GM10248 (cell line): Measurements from ENCODE around the gene CCHCR1.
A peak's percentile ranks its signal among the peaks of the same experiment; 100 is the strongest.
"Not testable (repeated sequence)": the region's sequence is repeated elsewhere in the genome, so short reads cannot be mapped to it uniquely, and the experiment has no call there.

ENCODE experiments used
- CTCF ChIA-PET: fragments of 300-600 bp; sonication (Branson Sonifier 250); formaldehyde crosslinking; extraction: SDS; loops from one replicate; lab custom pipeline; 2021; ENCODE audit warnings: antibody characterized with exemption; lab: Yijun Ruan, JAX
- POLR2A ChIA-PET: fragments of 350-650 bp; sonication (Branson Sonifier 250); formaldehyde crosslinking; extraction: SDS; loops from one replicate; lab custom pipeline; 2020; ENCODE audit warnings: antibody characterized with exemption; lab: Yijun Ruan, JAX
- DNase-seq: peaks from one replicate; pipeline ENCODE4 v3.0.0; 2012; ENCODE audit errors: extremely low spot score
- CTCF ChIP-seq: IDR thresholded peaks from 2 replicates; pipeline ENCODE4 v1.5.1; 2012; ENCODE audit warnings: mild to moderate bottlenecking, low read depth; ENCODE audit errors: extremely low read depth, missing control alignments, control extremely low read depth

The CCHCR1 gene

GRCh38 chr6:31165986-31166385, 8.4 kb upstream of the CCHCR1 start:
- POLR2A ChIA-PET: interaction anchor here (0.5 to 1.3 kb wide), 4 partner anchors 26 to 540 kb away, joined by 3 to 4 read pairs (median 4); no protein-coding TSS in a partner anchor
- TF ChIP-seq CTCF: no peak
- no peak for DNase-seq
- CTCF ChIA-PET: interaction anchor here (0.9 to 3.3 kb wide), 11 partner anchors 9 to 201 kb away, joined by 3 to 21 read pairs (median 8); partner anchors contain the start of genes CCHCR1 and PSORS1C2

- ChIA-PET POLR2A (interaction anchor here (0.5 to 1.3 kb wide), 5 partner anchors 25 to 541 kb away, joined by 3 to 4 read pairs (median 3); no protein-coding TSS in a partner anchor), CTCF (interaction anchor here (0.9 to 3.3 kb wide), 12 partner anchors 8 to 201 kb away, joined by 3 to 21 read pairs (median 8); partner anchors contain the start of genes CCHCR1 and PSORS1C2)
- peak; percentile 65 for DNase-seq
These were observed 7.6 kb upstream of the CCHCR1 start for GRCh38 chr6:31165064-31165832.

- ChIA-PET POLR2A (interaction anchor here (1.0 to 1.3 kb wide), 2 partner anchors 33 to 39 kb away, joined by 3 to 4 read pairs; no protein-coding TSS in a partner anchor), CTCF (interaction anchor here (0.9 to 3.3 kb wide), 13 partner anchors 10 to 277 kb away, joined by 3 to 21 read pairs (median 6); partner anchors contain the start of gene PSORS1C2)
- not testable (repeated sequence) for DNase-seq
These were observed 7.0 kb upstream of the CCHCR1 start for GRCh38 chr6:31164475-31165063.

- ChIA-PET CTCF (interaction anchor here (0.9 to 3.3 kb wide), 7 partner anchors 9 to 278 kb away, joined by 3 to 21 read pairs (median 4); partner anchors contain the start of gene PSORS1C2), POLR2A (no interaction called here)
- no peak for DNase-seq
- TF ChIP-seq CTCF: no peak
These were observed 6.3 kb upstream of the CCHCR1 start for GRCh38 chr6:31163922-31164321.

- DNase-seq: no peak
- CTCF ChIA-PET: interaction anchor here (0.9 to 3.3 kb wide), 7 partner anchors 12 to 35 kb away, joined by 3 to 21 read pairs (median 5); partner anchors contain the start of gene PSORS1C2
- POLR2A ChIA-PET: no interaction called here
- TF ChIP-seq CTCF: no peak
These were observed 5.0 kb upstream of the CCHCR1 start for GRCh38 chr6:31162463-31163165.

- ChIA-PET POLR2A (no interaction called here), CTCF (interaction anchor here (1.1 to 3.3 kb wide), 3 partner anchors 21 to 35 kb away, joined by 3 to 15 read pairs (median 3); no protein-coding TSS in a partner anchor)
- no peak for DNase-seq
- TF ChIP-seq CTCF: no peak
These were observed 3.9 kb upstream of the CCHCR1 start for GRCh38 chr6:31161216-31162126.
